K562 (cell line): Measurements from ENCODE around the gene ANXA9. TPM values are rescaled to one million over a fixed set of nuclear protein-coding genes. Genes with fewer than 3 reads are reported as not detected.

ENCODE experiments used
- ADNP ChIP-seq: fragments of 200-800 bp; sonication (Bioruptor generic); IDR thresholded peaks from 2 replicates; pipeline ENCODE4 v1.6.1; 2016; ENCODE audit warnings: missing genetic modification characterization, missing compliant biosample characterization
- ATF1 ChIP-seq, 2 experiments: fragments of 450-650 bp in 1 of 2; IDR thresholded peaks; 2 replicates each; pipeline ENCODE4 v1.6.1; 2016; ENCODE audit warnings: missing compliant biosample characterization in 1 of 2, missing genetic modification characterization in 1 of 2
- BRD4 ChIP-seq: fragments of 200-600 bp; sonication (generic); IDR thresholded peaks from 2 replicates; pipeline ENCODE4 v1.6.1; 2017; ENCODE audit warnings: inconsistent platforms
- FOS ChIP-seq: IDR thresholded peaks from 3 replicates; pipeline ENCODE4 v1.6.1; 2011; ENCODE audit not compliant: insufficient read length; ENCODE audit errors: extremely low read depth
- LARP7 ChIP-seq: fragments of 450-650 bp; IDR thresholded peaks from 2 replicates; pipeline ENCODE4 v1.6.1; 2016
- MTA3 ChIP-seq: fragments of 450-650 bp; formaldehyde crosslinking; IDR thresholded peaks from 2 replicates; pipeline ENCODE4 v1.6.1; 2017; ENCODE audit warnings: mild to moderate bottlenecking, borderline replicate concordance
- MYNN ChIP-seq, 2 experiments: sonication (generic); formaldehyde crosslinking in 1 of 2; IDR thresholded peaks; 2 replicates each; pipeline versions ENCODE4 v1.5.0 to v1.6.1; 2016 to 2020; ENCODE audit warnings: antibody characterized with exemption in 1 of 2, missing genetic modification reagents in 1 of 2
- NR2C2 ChIP-seq, 2 experiments: fragments of 200-800 bp in 1 of 2; sonication (Bioruptor generic) in 1 of 2; sonication (generic) in 1 of 2; formaldehyde crosslinking in 1 of 2; IDR thresholded peaks; 2 replicates each; pipeline versions ENCODE4 v1.6.1 to v1.8.0; 2016 to 2022; ENCODE audit warnings: mild to moderate bottlenecking in 1 of 2, missing compliant biosample characterization in 1 of 2, missing genetic modification characterization in 1 of 2, missing genetic modification reagents in 1 of 2
- PCBP2 ChIP-seq: fragments of 200-400 bp; formaldehyde crosslinking; IDR thresholded peaks from 2 replicates; pipeline ENCODE4 v1.6.1; 2018; ENCODE audit warnings: low read length, low read depth, mild to moderate bottlenecking, moderate library complexity; ENCODE audit not compliant: poor library complexity, severe bottlenecking
- TBP ChIP-seq: optimal IDR thresholded peaks from 2 replicates; pipeline ENCODE3; 2011; ENCODE audit warnings: low read depth, low read length, improper control_type of control experiment
- ZFX ChIP-seq: sonication (generic); formaldehyde crosslinking; IDR thresholded peaks from 2 replicates; pipeline ENCODE4 v1.8.0; 2022; ENCODE audit warnings: mild to moderate bottlenecking, missing genetic modification reagents, moderate library complexity
- ZNF282 ChIP-seq: sonication (generic); formaldehyde crosslinking; IDR thresholded peaks from 2 replicates; pipeline ENCODE4 v1.8.1; 2023; ENCODE audit warnings: missing genetic modification reagents
- ZNF583 ChIP-seq: fragments of 250-450 bp; sonication (Bioruptor Pico); IDR thresholded peaks from 2 replicates; pipeline ENCODE4 v1.4.0; 2020
- ZNF707 ChIP-seq: fragments of 250-450 bp; sonication (Bioruptor Pico); conservative IDR thresholded peaks from 2 replicates; pipeline ENCODE4 v1.8.0; 2022; ENCODE audit warnings: inconsistent platforms, mild to moderate bottlenecking, moderate library complexity
- polyA plus RNA-seq, 8 experiments: library from polyadenylated mRNA; depleted of rRNA in 4 of 8; stranded (reverse) in 5 of 8; unstranded in 3 of 8; fragments of >200 nt; fragmentation: Nextera tagmentation in 2 of 8; fragmentation: Illumina TruSeq in 1 of 8; extraction: Ambion mirVana in 2 of 8; extraction: Trizol in 1 of 8; gene quantifications; 2 replicates each; pipeline versions ENCODE4 v1.2.1 to v1.2.3, GENCODE V29; 2011 to 2014; ENCODE audit warnings: inconsistent platforms in 1 of 8, missing spikeins in 1 of 8
- total RNA-seq, 7 experiments: library from RNA; depleted of rRNA in 6 of 7; stranded (reverse); fragments of >200 nt in 6 of 7; fragmentation: Illumina TruSeq in 2 of 7; extraction: Trizol in 2 of 7; gene quantifications; 2 replicates each; pipeline versions ENCODE4 v1.2.1 to v1.2.3, GENCODE V29; 2011 to 2021; ENCODE audit warnings: low replicate concordance in 1 of 7
- TF ChIP-seq, protein P1 (sequence below): fragments of 450-650 bp; conservative IDR thresholded peaks from 2 replicates; pipeline ENCODE4 v1.6.1; 2016; ENCODE audit warnings: missing genetic modification characterization, low read depth, mild to moderate bottlenecking, missing compliant biosample characterization, moderate library complexity
- TF ChIP-seq, protein P2 (sequence below): fragments of 250-450 bp; sonication (Bioruptor Pico); IDR thresholded peaks from 2 replicates; pipeline ENCODE4 v1.8.0; 2021; ENCODE audit warnings: mild to moderate bottlenecking, moderate library complexity
- TF ChIP-seq, protein P3 (sequence below), 3 experiments: fragments of 200-800 bp in 1 of 3; fragments of 250-450 bp in 1 of 3; fragments of 450-650 bp in 1 of 3; sonication (Bioruptor Pico) in 1 of 3; sonication (Bioruptor generic) in 1 of 3; formaldehyde crosslinking in 1 of 3; IDR thresholded peaks; 2 replicates each; pipeline versions ENCODE4 v1.6.1 to v1.8.0; 2016 to 2022; ENCODE audit warnings: mild to moderate bottlenecking in 2 of 3, missing genetic modification characterization in 2 of 3, missing compliant biosample characterization in 1 of 3, moderate library complexity in 1 of 3
- TF ChIP-seq, protein P4 (sequence below): sonication (generic); formaldehyde crosslinking; IDR thresholded peaks from 2 replicates; pipeline ENCODE4 v1.8.0; 2022; ENCODE audit warnings: missing genetic modification reagents, mild to moderate bottlenecking, moderate library complexity, borderline replicate concordance
- TF ChIP-seq, protein P5 (sequence below): fragments of 250-450 bp; sonication (Bioruptor Pico); IDR thresholded peaks from 2 replicates; pipeline ENCODE4 v1.8.0; 2021; ENCODE audit warnings: moderate library complexity, mild to moderate bottlenecking, inconsistent platforms

ANXA9 gene
- total and polyA plus RNA-seq, 9 of the 15 experiments (the other 6 are each of a cell fraction or from before 2014, with no cell fraction given) = 0.24 to 1.6 (median 0.57) TPM

DNA sequence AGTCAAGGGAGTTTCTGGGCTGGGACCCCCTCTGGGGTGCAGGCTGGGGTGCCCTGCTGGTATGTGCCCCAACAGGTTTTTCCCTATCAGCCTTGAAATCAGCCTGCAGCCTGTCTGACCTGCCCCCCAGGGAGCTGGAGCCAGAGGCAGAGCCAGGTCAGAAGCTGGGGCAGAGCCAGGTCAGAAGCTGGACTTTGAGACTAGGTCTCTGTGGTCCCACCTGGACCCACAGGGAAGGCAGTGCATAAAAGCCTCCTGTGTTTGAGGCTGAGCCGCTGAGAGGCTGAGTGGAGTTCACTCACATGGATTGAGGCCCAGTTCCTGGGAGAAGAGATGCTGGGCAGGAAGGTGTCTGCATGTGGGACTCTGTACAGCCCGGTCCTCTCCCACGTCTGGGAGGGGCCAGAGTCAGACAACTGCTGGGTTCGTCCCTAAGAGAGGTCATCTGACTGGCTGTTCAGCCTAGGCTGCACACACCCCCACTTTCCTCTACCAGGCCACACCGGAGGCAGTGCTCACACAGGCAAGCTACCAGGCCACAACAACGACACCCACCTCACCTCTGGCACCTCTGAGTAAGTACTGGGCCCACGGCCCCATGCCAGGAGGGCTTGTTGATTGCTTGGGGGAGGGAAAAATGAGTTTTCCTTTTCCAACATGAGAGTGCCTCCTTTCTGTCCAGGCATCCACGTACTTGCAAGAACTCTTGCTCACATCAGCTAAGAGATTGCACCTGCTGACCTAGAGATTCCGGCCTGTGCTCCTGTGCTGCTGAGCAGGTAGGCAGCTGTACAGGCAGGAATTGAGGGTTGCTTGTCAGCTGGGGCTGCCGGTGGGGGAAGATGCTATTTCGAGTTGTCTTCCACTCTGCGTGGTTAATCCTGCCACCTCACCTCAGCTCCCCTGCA, at the start of gene ANXA9 (continued):
- TF ChIP-seq, protein P1, sequence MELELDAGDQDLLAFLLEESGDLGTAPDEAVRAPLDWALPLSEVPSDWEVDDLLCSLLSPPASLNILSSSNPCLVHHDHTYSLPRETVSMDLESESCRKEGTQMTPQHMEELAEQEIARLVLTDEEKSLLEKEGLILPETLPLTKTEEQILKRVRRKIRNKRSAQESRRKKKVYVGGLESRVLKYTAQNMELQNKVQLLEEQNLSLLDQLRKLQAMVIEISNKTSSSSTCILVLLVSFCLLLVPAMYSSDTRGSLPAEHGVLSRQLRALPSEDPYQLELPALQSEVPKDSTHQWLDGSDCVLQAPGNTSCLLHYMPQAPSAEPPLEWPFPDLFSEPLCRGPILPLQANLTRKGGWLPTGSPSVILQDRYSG (tag) = 0 out of 2 replicates have a peak, but pooled peaks have one; percentile 27
- TF ChIP-seq FOS (no peak), ZNF282 (CRISPR knock-in tag) (no peak), LARP7 (no peak), MYNN (IDR thresholded peaks at IDR 0.05) (no peak), MYNN (CRISPR knock-in tag; IDR thresholded peaks at IDR 0.05) (no peak), BRD4 (no peak), TBP (no peak), NR2C2 (CRISPR knock-in tag; IDR thresholded peaks at IDR 0.05) (no peak), NR2C2 (tag; IDR thresholded peaks at IDR 0.05) (peak; percentile 69), ADNP (tag) (no peak), ZFX (CRISPR knock-in tag) (peak; percentile 39; the same call in 1 of the 2 replicates), ZNF583 (CRISPR knock-in tag) (no peak), MTA3 (no peak), PCBP2 (no peak), ATF1 (CRISPR knock-in tag; IDR thresholded peaks at IDR 0.05) (no peak), ATF1 (tag; IDR thresholded peaks at IDR 0.05) (peak; percentile 27; the same call in 1 of the 2 replicates), ZNF707 (CRISPR knock-in tag) (no peak)
- TF ChIP-seq, protein P2, sequence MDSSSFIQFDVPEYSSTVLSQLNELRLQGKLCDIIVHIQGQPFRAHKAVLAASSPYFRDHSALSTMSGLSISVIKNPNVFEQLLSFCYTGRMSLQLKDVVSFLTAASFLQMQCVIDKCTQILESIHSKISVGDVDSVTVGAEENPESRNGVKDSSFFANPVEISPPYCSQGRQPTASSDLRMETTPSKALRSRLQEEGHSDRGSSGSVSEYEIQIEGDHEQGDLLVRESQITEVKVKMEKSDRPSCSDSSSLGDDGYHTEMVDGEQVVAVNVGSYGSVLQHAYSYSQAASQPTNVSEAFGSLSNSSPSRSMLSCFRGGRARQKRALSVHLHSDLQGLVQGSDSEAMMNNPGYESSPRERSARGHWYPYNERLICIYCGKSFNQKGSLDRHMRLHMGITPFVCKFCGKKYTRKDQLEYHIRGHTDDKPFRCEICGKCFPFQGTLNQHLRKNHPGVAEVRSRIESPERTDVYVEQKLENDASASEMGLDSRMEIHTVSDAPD (CRISPR knock-in tag) = no peak
- TF ChIP-seq, protein P3, sequence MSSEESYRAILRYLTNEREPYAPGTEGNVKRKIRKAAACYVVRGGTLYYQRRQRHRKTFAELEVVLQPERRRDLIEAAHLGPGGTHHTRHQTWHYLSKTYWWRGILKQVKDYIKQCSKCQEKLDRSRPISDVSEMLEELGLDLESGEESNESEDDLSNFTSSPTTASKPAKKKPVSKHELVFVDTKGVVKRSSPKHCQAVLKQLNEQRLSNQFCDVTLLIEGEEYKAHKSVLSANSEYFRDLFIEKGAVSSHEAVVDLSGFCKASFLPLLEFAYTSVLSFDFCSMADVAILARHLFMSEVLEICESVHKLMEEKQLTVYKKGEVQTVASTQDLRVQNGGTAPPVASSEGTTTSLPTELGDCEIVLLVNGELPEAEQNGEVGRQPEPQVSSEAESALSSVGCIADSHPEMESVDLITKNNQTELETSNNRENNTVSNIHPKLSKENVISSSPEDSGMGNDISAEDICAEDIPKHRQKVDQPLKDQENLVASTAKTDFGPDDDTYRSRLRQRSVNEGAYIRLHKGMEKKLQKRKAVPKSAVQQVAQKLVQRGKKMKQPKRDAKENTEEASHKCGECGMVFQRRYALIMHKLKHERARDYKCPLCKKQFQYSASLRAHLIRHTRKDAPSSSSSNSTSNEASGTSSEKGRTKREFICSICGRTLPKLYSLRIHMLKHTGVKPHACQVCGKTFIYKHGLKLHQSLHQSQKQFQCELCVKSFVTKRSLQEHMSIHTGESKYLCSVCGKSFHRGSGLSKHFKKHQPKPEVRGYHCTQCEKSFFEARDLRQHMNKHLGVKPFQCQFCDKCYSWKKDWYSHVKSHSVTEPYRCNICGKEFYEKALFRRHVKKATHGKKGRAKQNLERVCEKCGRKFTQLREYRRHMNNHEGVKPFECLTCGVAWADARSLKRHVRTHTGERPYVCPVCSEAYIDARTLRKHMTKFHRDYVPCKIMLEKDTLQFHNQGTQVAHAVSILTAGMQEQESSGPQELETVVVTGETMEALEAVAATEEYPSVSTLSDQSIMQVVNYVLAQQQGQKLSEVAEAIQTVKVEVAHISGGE (CRISPR knock-in tag; IDR thresholded peaks at IDR 0.05) = 0 out of 6 replicates have a peak, but pooled peaks of 1 of the 3 experiments have one; percentile 12
- TF ChIP-seq, protein P4, sequence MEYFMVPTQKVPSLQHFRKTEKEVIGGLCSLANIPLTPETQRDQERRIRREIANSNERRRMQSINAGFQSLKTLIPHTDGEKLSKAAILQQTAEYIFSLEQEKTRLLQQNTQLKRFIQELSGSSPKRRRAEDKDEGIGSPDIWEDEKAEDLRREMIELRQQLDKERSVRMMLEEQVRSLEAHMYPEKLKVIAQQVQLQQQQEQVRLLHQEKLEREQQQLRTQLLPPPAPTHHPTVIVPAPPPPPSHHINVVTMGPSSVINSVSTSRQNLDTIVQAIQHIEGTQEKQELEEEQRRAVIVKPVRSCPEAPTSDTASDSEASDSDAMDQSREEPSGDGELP (CRISPR knock-in tag) = peak; percentile 36; the same call in 1 of the 2 replicates
- TF ChIP-seq, protein P5, sequence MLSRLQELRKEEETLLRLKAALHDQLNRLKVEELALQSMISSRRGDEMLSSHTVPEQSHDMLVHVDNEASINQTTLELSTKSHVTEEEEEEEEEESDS (CRISPR knock-in tag) = no peak
